HG03159 (cell line): ENCODE data around the gene LCE1F.

ENCODE experiments used
- ATAC-seq: cut with Tn5 transposase; IDR thresholded peaks from one replicate; pipeline ENCODE4 v1.9.1; 2021; ENCODE audit warnings: mild to moderate bottlenecking, moderate library complexity; ENCODE audit not compliant: unreplicated experiment

The LCE1F gene

GRCh38 chr1:152774875-152775274 lies at the start of gene LCE1F:
Gene LCE1F (plus strand): TSS chr1:152775140. CDS start chr1:152776372, 1,232 bp downstream.
- no peak for ATAC-seq

- no peak for ATAC-seq
These were observed 49.7 kb upstream of the LCE1F start for GRCh38 chr1:152725261-152725660.

- ATAC-seq = no peak
These were observed 46.0 kb upstream of the LCE1F start for GRCh38 chr1:152728986-152729385.

GRCh38 chr1:152735648-152736047 lies 39.3 kb upstream of the LCE1F start:
- no peak for ATAC-seq

- ATAC-seq = no peak
These were observed 36.9 kb upstream of the LCE1F start for GRCh38 chr1:152737997-152738396.

GRCh38 chr1:152739841-152740240 lies 35.1 kb upstream of the LCE1F start:
- no peak for ATAC-seq

DNA sequence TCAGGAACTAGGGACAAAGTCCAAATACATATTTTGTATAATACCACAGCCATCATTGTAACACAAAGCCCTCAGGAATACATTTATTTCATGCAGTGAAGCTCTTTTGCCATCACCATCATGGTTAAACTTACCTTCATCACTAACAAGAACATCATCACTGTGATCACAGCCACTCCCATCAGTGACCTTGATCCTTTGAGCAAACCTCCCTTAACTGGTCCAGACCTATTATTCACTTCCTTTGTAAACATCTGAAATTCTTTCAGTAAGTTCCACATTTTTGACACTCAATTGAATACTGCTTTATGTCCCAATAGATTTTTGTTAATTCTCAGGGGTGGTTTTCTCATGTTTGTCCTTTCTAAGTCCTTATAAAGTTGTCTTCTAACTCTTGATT lies 33.3 kb upstream of the LCE1F start:
- no peak for ATAC-seq

- ATAC-seq = no peak
These were observed 31.4 kb upstream of the LCE1F start for GRCh38 chr1:152743371-152744145.

- ATAC-seq = no peak
These were observed 29.6 kb upstream of the LCE1F start for GRCh38 chr1:152745289-152745704.

DNA sequence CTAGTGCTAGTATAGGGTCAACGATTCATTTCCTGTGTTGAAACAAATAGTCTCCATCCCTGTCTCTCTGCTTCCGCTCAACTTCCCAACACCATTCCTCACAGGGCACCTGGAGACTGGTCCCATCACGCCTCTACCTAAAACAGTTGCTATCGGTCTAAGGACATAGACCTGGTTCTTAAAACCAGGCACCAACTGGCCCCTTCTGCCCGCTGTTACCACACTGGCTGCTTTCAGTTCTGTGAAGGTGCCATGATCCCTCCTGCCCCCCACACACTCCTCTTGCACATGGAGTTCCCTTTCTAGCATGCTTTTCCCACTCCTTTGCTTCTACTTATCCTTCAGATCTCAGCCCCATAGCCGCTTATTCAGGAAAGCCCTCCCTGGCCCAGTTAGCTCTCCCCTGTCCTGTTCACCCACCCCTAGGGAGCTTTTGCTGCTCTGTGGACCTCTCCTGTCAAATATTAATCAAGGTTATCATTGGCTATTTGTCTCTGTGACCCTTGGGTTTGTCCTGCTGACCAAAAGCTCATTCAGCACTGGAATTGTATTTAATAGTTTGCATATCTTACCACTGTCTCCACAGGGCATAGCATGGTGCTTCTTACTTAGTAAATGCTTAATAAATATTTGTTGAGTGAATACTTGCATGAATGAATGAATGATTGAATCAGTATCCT lies 29.0 kb upstream of the LCE1F start:
- ATAC-seq = no peak

- ATAC-seq = no peak
These were observed 27.1 kb upstream of the LCE1F start for GRCh38 chr1:152747831-152748230.

DNA sequence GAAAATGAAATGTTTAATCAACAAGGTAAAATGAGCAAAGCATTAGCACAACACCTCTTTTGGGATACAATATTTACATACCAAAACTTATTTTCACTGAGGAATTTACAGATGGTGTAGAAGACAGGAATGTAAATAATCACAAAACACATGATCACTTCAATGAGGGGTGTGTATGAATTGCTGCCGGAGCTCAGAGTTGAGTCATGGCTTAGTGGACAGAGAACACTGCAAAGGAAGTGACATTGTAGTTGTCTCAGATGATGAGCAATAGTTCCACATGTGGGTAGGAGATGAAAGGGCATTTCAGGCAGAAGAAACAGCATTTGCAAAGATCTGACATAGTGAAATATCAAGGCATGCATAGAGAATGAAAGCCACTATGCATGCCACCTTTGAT lies 22.7 kb upstream of the LCE1F start:
- ATAC-seq = no peak

GRCh38 chr1:152753586-152753985 lies 21.4 kb upstream of the LCE1F start:
- no peak for ATAC-seq

DNA sequence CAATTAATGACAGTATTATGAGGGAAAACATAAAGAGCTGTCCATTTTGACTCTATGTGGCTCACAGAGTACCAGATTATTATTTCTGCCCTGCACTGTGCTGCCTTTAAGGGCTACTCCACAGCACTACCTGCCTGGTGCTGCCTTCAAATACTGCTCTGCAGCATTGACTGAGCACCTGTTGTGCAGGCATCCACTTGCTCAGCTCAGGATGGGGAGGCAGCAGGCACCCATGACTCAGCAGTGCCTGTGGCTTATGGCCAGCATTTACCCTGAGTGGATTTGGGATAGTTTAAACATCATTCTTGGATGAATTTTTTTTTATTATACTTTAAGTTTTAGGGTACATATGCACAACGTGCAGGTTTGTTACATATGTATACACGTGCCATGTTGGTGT lies 18.1 kb upstream of the LCE1F start:
- no peak for ATAC-seq

GRCh38 chr1:152757747-152758146 lies 17.2 kb upstream of the LCE1F start, which contains the start of gene KPRP:
Gene KPRP (plus strand): TSS chr1:152758025. CDS start chr1:152759589, 1,564 bp downstream.
- ATAC-seq = no peak

GRCh38 chr1:152758636-152759035 lies 16.3 kb upstream of the LCE1F start:
- no peak for ATAC-seq

- no peak for ATAC-seq
These were observed 15.3 kb upstream of the LCE1F start for GRCh38 chr1:152759453-152760173.

GRCh38 chr1:152760551-152761190 lies 14.3 kb upstream of the LCE1F start:
- ATAC-seq = no peak

DNA sequence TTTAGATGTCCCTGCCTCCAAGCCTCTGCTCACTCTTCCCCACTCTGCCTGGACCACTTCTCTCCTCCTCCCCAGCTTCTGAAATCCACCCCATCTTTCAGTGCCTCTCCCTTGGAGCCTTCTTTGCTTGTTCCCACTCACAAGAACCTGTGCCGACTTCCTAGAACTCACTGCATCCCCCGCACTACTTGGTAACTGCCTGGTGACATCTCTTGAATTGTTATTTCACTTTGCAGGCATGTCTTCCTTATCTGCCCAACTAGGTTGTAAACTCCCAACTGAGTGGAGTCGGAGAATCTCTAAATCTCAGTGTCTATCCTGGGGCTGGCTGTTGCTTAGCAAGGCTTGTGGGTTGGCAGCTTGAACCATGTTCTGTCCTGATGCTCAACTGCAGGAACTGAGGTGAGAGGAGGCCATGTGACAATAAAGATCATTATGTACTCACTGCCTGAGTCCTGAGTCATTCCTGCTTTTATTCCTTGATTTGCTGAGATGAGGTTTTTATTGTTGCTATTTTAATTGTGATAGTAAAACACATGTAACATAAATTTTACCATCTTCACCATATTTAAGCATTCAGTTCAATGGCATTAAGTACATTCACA lies 13.2 kb upstream of the LCE1F start:
- no peak for ATAC-seq

GRCh38 chr1:152768847-152769533 lies 6.0 kb upstream of the LCE1F start:
- ATAC-seq = no peak
